ENCODE data around the gene PTPDC1.

DNA sequence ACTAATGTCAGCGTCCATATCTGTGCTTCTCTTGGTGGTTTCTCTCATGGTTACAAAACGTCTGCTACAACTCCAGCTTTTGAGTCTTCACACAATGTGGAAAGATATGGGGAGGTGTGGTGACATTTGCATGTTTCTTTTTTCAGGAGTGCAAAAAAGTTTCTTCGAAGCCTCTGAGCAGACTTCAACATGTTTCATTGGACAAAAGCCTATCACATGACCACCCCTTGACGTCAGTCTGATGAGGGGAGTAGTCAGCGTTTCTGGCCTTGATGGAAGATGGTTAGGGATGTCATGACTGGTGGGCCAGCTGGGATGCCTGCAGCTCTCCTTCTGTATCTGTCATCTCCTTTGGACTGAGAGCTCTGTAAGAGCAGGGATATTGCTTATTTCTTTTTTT lies 61.4 kb downstream of the PTPDC1 start:
- TF ChIP-seq, protein P1, sequence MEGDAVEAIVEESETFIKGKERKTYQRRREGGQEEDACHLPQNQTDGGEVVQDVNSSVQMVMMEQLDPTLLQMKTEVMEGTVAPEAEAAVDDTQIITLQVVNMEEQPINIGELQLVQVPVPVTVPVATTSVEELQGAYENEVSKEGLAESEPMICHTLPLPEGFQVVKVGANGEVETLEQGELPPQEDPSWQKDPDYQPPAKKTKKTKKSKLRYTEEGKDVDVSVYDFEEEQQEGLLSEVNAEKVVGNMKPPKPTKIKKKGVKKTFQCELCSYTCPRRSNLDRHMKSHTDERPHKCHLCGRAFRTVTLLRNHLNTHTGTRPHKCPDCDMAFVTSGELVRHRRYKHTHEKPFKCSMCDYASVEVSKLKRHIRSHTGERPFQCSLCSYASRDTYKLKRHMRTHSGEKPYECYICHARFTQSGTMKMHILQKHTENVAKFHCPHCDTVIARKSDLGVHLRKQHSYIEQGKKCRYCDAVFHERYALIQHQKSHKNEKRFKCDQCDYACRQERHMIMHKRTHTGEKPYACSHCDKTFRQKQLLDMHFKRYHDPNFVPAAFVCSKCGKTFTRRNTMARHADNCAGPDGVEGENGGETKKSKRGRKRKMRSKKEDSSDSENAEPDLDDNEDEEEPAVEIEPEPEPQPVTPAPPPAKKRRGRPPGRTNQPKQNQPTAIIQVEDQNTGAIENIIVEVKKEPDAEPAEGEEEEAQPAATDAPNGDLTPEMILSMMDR (IDR thresholded peaks at IDR 0.05; ENCODE audit: low read depth, low read length, missing input control): no peak
- TF ChIP-seq FOXA1 (IDR thresholded peaks at IDR 0.05): no peak
- no peak for TF ChIP-seq SP1 (IDR thresholded peaks at IDR 0.05)
- TF ChIP-seq RAD21 (IDR thresholded peaks at IDR 0.05): no peak
- TF ChIP-seq TAF1 (conservative IDR thresholded peaks at IDR 0.05): no peak
- no peak for TF ChIP-seq YY1 (IDR thresholded peaks at IDR 0.05)
- no peak for TF ChIP-seq EGR1 (IDR thresholded peaks at IDR 0.05; ENCODE audit: low read depth in 2 of 2)
- no peak for TF ChIP-seq RXRA (IDR thresholded peaks at IDR 0.05)
- TF ChIP-seq JUND (IDR thresholded peaks at IDR 0.05): no peak
- TF ChIP-seq, protein P2, sequence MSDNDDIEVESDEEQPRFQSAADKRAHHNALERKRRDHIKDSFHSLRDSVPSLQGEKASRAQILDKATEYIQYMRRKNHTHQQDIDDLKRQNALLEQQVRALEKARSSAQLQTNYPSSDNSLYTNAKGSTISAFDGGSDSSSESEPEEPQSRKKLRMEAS (IDR thresholded peaks at IDR 0.05): no peak
- TF ChIP-seq, protein P3, sequence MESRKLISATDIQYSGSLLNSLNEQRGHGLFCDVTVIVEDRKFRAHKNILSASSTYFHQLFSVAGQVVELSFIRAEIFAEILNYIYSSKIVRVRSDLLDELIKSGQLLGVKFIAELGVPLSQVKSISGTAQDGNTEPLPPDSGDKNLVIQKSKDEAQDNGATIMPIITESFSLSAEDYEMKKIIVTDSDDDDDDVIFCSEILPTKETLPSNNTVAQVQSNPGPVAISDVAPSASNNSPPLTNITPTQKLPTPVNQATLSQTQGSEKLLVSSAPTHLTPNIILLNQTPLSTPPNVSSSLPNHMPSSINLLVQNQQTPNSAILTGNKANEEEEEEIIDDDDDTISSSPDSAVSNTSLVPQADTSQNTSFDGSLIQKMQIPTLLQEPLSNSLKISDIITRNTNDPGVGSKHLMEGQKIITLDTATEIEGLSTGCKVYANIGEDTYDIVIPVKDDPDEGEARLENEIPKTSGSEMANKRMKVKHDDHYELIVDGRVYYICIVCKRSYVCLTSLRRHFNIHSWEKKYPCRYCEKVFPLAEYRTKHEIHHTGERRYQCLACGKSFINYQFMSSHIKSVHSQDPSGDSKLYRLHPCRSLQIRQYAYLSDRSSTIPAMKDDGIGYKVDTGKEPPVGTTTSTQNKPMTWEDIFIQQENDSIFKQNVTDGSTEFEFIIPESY (IDR thresholded peaks at IDR 0.05): no peak
- TF ChIP-seq, protein P4, sequence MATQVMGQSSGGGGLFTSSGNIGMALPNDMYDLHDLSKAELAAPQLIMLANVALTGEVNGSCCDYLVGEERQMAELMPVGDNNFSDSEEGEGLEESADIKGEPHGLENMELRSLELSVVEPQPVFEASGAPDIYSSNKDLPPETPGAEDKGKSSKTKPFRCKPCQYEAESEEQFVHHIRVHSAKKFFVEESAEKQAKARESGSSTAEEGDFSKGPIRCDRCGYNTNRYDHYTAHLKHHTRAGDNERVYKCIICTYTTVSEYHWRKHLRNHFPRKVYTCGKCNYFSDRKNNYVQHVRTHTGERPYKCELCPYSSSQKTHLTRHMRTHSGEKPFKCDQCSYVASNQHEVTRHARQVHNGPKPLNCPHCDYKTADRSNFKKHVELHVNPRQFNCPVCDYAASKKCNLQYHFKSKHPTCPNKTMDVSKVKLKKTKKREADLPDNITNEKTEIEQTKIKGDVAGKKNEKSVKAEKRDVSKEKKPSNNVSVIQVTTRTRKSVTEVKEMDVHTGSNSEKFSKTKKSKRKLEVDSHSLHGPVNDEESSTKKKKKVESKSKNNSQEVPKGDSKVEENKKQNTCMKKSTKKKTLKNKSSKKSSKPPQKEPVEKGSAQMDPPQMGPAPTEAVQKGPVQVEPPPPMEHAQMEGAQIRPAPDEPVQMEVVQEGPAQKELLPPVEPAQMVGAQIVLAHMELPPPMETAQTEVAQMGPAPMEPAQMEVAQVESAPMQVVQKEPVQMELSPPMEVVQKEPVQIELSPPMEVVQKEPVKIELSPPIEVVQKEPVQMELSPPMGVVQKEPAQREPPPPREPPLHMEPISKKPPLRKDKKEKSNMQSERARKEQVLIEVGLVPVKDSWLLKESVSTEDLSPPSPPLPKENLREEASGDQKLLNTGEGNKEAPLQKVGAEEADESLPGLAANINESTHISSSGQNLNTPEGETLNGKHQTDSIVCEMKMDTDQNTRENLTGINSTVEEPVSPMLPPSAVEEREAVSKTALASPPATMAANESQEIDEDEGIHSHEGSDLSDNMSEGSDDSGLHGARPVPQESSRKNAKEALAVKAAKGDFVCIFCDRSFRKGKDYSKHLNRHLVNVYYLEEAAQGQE (IDR thresholded peaks at IDR 0.05): no peak
- TF ChIP-seq NR2F2 (IDR thresholded peaks at IDR 0.05): no peak
- TF ChIP-seq HNF4A (conservative IDR thresholded peaks at IDR 0.05): no peak
